SHP77 treated with DMSO at 0.1 percent for 48 hours (cell line): ENCODE results near the gene TBC1D22A.

Experiments used
- DNase-seq: peaks from one replicate; lab custom pipeline; 2025; lab: John Stamatoyannopoulos, UW

TBC1D22A gene, protein sequence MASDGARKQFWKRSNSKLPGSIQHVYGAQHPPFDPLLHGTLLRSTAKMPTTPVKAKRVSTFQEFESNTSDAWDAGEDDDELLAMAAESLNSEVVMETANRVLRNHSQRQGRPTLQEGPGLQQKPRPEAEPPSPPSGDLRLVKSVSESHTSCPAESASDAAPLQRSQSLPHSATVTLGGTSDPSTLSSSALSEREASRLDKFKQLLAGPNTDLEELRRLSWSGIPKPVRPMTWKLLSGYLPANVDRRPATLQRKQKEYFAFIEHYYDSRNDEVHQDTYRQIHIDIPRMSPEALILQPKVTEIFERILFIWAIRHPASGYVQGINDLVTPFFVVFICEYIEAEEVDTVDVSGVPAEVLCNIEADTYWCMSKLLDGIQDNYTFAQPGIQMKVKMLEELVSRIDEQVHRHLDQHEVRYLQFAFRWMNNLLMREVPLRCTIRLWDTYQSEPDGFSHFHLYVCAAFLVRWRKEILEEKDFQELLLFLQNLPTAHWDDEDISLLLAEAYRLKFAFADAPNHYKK

DNA sequence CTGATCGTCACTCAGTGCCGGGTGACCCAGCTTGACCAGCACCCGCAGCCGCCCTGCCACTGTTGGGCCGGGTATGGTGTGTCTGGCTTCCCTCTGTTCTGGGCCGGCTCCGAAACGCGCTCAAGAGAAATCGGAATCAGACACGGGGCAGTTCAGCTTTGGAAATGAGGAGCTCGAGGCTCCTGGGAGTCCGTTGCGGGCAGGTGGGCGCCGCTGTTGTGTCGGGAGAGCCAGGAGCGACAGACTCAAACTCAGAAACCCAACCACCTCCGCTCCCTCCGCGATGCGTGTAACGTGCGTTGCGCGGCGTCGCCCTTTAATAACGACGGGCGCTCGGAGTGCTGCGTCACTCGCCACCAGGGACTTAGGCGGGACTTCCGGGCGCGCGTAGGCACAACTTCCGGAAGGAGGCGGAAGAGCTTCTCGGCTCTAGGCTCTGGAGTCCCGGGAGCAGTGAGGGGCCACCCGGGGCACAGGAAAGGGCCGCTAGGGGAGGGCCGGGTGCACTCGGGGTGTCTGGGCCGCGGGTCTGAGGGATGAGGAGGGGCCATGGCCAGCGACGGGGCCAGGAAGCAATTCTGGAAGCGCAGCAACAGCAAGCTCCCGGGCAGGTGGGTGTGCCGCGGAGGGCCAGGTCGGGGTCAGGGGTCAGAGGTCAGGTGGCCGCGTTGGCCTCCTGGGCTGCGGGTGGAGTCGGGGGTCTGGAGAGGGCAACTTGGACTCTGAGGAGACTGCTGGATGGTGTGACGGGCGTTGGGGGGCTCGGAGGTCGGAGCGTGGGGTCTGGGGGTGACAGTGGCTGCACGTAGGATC, at the start of gene TBC1D22A:
TBC1D22A (plus strand) TSS at position 413 of the 813 bp plus-strand sequence; CDS start at position 550, 137 bp downstream.
- DNase-seq = peak; percentile 89

DNA sequence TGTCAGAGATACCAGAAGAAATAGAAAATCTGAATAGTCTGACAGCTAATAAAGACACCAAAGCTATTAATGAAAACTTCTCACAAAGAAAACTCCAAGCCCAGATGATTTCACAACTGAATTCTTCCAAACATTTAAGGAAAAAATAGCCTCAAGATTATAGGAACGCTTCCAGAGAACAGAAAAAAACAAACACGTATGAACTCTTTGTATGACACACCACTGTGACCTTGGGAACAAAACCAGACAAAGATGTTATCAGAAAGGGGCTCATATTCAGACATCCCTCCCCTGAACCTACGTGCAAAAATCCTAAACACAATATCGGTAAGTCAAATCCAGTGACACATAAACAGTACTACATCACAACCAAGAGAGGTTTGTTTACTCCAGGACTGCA, 47.9 kb upstream of the TBC1D22A start:
- no peak for DNase-seq

DNA sequence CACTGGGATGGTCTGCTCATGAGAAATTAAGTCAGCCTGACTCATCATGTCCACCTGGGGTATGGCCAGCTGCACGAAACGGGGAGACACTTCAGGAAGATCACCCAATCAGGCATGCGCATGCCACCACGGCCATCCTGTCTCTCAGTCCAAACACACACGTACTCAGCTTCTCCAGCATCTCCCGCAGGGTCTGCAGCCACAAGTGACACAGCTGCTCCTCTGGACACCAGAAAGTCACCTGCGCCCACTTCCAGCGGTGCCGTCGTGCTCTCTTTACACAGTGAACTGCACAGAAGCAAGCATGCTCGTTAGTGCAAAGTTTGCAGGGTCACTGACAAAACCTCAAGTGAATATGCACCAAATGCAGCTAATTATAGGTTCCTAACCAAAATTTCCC, 42.5 kb upstream of the TBC1D22A start:
- no peak for DNase-seq

DNA sequence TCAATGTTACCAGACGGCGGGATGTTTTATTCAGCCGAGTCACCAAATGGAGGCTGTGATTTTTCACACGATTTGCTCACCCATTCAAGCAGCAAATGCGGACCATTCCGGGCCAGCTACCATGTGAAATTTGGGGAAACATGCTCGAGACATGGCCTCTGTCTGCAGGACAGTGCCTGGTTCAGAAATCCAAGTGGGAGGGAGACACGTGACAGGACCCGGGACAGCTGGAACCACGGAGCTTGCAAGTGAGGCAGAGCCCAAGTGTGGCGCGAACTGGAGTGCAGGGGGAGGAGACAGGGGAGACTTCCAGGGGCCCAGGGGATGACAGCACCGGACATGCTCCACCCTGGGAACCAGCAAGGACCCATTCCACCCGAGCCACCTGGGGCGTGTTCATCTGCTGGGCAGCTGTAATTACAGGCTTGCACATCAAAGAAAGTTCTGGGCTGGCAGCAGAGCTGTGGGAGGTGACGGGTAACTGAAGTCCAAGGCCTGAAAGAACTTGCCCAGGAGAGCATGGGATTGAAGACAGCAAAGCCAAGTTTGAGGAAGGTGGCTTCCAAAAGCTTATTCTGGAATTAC, 40.9 kb upstream of the TBC1D22A start:
- DNase-seq = no peak

DNA sequence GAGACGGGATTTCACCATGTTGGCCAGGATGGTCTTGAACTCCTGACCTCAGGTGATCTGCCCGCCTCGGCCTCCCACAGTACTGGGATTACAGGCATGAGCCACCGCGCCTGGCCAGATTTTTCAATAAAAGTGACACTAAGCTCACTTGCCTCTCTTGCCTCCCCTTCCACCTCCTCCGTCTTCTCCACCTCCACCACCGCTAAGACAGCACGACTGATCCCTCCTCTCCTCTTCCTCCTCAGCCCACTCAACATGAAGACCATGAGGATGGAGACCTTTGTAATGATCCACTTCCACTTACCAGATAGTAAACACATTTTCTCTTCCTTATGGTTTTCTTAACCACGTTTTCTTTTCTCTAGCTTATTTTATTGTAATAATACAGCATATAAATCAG, 38.6 kb upstream of the TBC1D22A start:
- DNase-seq = no peak

DNA sequence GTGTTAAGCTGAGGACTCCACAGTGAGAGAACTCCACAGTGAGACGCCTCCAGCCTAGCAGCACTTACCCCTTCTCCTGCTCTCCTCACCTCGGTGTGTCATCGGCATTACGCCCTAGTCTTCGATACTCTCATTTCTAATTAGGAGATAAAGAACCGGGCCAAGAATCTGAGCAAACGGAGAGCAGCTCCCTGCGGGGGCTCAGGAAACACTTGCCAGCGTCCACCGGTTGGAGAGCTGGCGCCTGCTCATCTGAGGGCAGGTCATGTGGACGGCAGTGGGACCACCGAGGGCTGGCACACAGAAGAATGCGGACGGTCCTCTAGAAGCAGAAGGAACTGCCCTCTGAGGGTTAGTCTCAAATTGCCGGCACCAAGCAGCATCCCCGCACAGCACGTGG, 37.4 kb upstream of the TBC1D22A start:
- no peak for DNase-seq

DNA sequence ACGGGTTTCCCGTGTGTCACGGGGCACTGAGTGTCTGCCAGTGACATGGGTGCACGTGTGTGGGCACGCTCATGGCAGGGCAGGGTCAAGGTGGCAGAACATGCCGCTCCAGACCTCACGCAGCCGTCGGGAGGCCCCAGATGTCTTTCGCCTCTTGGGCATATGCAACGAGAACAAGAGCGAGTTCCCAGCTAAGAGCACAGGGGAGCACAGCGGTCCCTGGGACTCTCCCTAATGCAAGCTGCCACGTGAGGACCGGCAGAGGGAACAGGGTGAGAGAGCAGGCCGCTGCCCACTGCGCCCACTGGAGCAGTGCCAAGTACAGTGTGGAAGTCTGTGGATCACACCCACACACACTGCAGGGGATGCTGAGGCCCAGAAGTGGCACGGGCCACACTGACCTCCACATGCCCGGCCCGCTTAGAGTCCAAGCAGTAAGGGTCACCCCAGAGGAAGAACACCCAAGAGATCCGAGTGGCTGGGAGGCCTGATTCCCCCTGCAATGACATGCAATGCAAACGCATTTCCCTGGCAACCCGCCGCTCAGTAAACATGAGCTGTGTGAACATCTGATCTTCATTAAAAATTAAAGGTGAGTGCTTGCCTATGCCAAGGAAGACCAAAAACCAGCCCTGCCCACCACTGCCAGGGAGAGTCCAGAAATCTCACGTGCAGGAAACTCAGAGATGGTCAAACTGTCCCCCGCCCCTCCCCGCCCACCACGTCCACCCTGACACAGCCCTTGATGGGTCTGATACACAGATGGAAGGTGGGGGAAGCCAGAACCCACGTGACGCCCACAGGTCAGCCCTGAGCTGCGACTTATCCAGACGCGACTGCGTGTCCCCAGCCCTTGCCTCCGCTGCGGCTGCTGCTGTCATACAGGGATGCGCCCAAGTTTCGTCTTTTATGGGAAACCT, 36.1 kb upstream of the TBC1D22A start:
- peak; percentile 52 for DNase-seq

DNA sequence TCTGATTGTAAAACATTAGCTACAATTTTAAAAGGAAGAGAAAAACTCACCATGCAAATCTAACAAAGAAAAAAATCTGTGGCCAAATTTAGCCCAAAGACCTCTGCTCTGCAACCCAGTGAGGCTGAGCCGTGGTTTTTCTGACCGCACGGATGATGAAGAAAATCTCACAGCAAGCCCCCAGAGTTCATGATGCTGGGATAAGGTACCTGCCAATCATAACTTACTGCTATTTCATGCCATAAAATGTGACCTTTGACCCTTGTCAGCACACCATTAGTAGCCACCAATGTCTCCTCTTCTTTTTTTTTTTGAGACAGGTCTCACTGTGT, 35.5 kb upstream of the TBC1D22A start:
- no peak for DNase-seq

DNA sequence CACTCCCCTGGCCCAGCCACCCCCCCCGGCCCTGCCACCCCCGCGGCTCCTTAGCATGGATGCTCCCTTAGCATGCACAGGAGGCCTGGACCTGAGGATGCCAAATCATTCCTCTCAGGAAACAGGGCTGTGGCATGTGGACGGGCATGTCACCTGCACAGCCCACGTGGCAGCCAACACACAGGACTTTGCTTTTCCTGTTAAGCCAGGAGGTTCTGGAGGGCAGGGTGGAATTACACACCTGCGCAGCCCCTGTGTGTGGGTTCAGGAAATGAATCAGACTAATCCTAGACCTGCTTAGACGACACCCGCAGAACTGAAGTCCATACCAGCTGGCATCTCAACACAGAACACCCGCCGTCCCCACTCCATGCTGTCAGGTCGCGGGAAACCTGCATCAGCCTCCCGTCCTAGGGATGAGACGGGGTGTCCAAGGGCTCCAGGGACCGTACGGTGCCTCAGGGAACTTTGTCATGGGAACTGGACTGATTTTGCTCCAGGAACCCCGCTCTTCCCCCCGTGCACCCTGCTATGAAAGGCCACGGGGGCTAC, 34.6 kb upstream of the TBC1D22A start:
- no peak for DNase-seq

DNA sequence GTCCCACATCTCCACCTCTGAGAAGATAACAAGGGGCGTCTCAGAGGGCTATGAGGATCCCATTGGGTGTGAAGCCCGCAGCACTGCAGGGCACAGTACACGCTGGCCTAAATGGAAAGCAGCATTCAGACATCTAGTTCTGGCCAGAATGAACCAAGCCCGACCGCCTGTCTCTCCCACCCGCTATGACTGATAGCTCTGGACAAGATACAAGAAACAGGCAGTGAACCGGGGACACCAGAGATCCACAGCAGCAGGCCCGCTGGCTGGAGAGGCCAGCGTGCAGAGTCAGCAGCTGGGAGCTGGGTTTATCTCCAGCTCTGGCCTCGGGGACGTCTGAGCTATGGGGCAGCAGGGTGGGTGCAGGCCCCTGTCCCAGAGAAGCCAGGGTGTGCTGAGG, 34.0 kb upstream of the TBC1D22A start:
- no peak for DNase-seq

DNA sequence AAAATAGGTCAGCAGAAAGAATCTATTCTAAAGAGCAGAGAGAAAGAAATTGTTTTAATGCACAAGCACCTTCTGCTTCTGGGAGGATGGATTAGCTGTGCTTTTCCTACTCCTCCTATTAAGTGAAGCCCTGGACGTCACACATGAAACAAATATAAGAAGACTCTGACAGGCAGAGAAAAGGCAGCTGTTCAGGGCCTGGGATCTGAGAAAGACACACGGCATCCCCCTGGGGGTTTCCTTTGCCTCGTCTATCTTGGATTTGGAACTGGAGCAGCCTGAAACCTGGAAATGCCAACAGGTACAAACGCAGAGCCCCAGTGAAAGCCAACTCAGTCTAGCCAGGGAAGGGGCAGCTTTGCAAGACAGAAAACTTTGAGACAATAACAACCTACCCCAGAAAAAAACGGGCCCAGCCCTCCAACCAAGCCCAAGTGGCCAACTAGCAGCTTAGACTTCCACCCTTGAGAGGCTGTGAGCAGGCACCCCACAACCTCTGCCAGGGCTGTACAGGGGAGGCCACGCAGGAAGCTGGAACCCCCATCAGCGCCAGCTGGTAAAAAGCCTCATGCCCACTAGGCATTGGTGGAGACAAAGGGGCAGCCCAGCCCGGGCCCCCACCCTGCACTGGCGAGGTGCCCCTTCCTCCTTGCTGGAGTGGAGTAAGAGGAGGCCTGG, 31.7 kb upstream of the TBC1D22A start:
- DNase-seq = no peak

DNA sequence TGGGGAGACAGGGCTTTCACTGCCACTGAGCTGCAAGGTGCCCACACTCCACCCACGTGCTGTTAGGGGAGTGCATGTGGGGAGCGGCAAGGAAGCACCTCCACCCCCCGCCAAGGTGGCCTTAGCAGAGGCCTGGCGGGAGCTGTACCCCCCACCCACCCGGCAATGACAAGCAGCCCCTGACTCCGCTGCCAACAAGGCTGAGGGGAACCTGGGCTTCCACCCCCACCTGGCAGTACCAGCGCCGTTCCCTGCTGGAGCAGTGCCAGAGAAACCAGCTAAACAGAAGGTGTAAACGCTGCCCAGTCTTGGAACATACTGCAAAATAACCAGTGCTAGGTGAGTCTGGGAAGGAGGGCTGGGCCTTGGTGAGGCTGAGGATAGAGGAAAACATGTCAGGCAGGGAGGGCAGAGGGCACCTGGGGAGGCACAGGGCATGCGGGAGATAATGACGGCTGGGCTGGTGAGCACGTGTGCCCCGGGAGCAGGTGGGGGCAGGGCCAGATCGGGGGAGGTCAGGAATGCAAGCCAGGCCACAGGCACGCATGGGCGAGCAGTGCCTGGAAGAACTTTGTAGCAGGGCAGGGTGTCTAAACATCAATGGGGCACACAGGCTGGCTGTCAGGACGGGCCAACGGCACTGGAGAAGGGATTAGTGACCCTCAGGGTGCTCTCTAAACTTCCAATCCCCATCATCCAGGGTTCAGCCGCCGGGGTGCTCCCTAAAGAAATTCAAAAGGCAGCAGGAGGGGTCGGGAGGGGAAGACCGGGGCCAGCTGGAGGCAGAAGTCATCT, 31.0 kb upstream of the TBC1D22A start:
- no peak for DNase-seq

DNA sequence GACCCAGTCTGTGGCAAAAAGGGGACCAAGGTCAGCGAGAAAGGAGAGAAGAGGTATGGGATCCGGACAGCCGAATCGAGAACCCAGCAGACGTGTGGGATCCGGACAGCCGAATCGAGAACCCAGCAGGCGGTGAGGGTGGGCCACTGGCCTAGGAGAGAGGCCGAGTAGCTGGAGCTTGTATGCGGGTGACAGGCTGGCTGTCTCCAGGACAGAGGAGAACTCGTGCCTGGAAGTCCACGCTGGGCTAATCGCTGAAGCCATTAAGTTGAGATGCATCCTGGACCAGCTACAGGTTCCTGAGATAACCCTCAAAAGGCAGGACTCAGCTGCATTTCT, 30.4 kb upstream of the TBC1D22A start:
- DNase-seq = no peak

DNA sequence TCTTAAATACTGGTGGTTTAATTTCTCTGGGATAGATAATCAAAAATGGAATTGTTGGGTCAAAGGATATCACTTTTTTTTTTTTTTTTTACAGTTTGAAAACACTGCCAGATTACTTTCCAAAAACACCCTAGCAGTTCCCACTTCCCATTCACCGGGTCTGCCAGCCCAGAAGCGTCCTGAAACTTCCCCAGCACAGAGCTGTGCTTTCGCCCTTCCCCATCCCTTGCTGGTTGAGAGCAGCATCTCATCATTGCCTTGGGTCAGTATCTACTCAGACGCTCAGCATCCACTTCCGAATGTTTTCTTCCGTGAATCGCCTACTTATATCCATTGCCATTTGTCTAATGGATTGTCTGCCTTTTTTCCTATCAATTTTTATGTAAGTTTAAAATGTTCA, 29.9 kb upstream of the TBC1D22A start:
- DNase-seq = no peak

DNA sequence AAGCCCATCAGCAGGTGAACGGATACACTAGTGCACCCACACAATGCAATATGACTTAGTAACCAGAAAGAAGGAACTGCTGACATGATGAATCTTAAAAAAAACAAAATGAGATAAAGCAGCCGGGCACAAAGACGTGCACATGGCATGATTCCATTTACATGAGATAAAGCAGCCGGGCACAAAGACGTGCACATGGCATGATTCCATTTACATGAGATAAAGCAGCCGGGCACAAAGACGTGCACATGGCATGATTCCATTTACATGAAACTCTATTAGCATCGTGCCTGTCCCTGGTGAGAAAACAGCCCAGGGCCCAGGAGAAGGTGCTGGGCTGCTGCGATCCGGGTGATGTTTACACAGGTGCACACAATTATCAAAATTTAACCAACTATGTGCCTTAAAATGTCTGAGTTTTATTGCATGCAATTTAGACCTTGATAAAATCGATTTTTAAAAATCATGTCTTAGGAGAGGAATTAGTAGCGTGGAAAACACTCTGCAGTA, 28.2 kb upstream of the TBC1D22A start:
- peak; percentile 32 for DNase-seq

DNA sequence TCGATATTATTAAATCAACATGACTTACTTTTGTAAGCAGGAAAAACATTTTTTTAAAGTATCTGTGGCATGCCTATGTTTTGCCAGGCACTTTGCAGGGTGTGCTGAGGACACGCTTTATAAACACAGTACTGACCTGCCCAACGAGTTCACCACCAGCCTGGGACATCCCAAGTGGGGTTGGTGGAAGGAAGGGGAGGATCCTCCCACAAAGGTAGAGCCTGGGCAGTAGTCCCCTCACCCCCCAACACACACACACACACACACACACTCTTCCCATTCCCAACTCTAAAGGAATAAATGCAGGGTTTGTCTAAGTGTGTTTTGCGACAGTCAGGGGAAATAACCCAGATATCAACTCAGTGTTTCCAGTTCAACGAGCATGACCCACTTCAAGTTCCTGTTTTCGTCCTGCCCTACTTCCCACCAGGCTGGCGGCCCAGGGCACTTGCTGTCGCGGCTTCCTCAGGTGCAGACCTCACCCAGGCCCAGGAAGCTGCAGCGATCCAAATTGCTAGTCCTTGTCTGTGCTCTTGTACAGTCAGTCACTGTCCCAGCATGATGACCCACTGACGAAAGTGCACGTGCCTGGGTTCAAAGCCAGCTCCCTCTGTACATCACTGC, 27.5 kb upstream of the TBC1D22A start:
- DNase-seq = no peak

DNA sequence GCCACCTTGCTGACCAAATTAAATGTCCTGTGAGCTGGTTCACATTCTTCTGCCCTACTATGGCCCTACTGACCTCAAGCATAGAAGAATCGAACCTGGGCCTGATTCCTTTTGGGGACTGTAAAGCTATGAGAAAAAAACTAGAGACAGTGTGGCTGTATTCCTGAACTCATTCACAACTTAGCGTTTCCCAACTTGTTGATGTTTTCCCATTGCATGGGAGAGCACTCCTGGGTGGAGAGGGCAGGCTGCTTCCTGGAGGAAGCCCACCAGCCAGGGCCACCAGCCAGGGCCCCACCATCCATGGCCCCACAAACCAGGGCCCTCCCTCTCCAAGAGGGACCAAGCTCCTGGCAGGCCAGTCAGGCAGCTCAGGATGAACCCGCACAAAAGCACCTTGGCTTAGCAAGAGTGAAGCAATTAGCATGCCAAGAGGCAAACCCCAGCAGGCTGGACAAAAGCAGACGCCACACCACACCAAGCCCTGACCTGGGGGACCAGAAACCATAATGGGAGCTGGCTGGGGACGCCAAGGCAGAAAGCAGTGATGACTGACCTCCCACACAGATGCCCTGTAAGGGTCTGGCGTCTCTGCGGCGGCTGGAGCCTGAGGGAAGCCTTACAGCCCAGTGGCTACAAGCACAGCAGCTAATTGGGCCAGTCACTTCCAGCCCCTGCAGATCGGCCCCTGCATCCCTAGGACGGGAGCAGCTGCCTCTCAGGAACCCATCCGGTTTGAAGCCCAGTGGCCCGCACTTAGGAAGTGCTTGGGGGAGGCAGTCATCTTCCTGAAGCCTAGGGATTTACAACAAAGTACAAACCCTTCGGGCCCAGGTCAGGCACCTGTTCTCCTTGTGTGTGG, 26.5 kb upstream of the TBC1D22A start:
- DNase-seq = no peak

DNA sequence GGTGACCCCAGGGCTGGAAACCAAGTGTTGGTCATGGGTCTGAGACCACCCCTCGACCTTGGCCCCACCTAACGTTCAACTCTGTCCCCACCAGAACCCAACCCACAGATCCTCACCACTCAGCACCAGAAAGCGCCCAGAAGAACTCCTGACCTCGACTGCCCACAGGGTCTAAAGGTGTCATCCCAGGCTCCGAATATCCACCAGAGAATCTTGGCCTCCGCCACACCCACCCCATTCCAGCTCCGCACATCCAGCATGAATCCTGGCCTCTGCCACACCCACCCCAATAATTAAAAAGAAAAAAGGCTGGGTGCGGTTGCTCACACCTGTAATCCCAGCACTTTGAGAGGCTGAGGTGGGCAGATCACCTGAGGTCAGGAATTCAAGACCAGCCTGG, 25.7 kb upstream of the TBC1D22A start:
- no peak for DNase-seq
